Measurements from ENCODE around the gene CAMSAP1. TPM values are rescaled to one million over a fixed set of nuclear protein-coding genes. Genes with fewer than 3 reads are reported as not detected.
A peak's percentile ranks its signal among the peaks of the same experiment; 100 is the strongest.

The CAMSAP1 gene
- total RNA-seq, 1 donor from 2014 or later = 35.5 TPM

DNA sequence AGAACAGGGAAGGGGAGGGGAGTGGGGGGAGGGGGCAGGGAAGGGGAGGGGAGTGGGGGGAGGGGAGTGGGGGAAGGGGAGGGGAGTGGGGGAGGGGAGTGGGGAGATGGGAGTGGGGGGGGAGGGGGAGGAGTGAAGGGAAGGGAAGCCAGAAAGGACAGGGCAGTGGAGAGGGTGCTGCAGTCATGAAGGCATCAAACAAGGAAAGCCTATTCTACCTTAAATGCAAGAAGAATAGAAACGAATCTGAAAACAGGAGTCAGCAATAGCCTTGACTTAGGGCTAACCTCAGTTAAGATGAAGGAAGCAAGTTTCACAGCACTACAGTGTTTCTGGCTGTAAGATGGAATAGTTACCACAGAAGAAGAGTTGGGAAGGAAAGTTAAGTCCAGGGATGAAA lies 59.5 kb downstream of the CAMSAP1 start:
- TF ChIP-seq, protein P1, sequence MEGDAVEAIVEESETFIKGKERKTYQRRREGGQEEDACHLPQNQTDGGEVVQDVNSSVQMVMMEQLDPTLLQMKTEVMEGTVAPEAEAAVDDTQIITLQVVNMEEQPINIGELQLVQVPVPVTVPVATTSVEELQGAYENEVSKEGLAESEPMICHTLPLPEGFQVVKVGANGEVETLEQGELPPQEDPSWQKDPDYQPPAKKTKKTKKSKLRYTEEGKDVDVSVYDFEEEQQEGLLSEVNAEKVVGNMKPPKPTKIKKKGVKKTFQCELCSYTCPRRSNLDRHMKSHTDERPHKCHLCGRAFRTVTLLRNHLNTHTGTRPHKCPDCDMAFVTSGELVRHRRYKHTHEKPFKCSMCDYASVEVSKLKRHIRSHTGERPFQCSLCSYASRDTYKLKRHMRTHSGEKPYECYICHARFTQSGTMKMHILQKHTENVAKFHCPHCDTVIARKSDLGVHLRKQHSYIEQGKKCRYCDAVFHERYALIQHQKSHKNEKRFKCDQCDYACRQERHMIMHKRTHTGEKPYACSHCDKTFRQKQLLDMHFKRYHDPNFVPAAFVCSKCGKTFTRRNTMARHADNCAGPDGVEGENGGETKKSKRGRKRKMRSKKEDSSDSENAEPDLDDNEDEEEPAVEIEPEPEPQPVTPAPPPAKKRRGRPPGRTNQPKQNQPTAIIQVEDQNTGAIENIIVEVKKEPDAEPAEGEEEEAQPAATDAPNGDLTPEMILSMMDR (IDR thresholded peaks at IDR 0.05) = no peak
- H3K27me3 Mint-ChIP-seq (ENCODE audit: low read depth) = no peaks in the 10 kb centered on the region
- peaks cover 26% of the 10 kb centered on the region for H3K9me3 Mint-ChIP-seq (ENCODE audit: low read depth)
- no peaks in the 10 kb centered on the region for H3K4me1 Mint-ChIP-seq (ENCODE audit: low read depth)
- H3K27ac Mint-ChIP-seq (ENCODE audit: unreplicated experiment) = no peak overlapping the region
- H3K4me3 Mint-ChIP-seq (ENCODE audit: unreplicated experiment) = no peak overlapping the region
- peaks cover 32% of the 10 kb centered on the region for H3K36me3 Mint-ChIP-seq (ENCODE audit: low read depth)
- no peak for DNase-seq (ENCODE audit: low spot score)

DNA sequence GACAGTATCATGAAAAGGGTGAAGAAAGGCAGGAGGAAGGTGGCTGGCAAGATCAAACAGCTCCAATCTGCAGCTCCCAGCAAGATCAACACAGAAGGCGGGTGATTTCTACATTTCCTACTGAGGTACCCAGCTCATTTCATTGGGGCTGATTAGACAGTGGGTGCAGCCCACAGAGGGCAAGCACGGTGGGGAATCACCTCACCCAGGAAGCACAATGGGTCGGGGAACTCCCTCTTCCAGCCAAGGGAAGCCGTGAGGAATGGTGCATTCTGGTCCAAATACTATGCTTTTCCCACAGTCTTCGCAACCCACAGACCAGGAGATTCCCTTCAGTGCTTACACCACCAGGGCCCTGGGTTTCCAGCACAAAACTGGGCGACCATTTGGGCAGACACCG lies 66.8 kb downstream of the CAMSAP1 start:
- no peaks in the 10 kb centered on the region for H3K27me3 Mint-ChIP-seq (ENCODE audit: low read depth)
- H3K4me3 Mint-ChIP-seq (ENCODE audit: unreplicated experiment) = no peak overlapping the region
- no peaks in the 10 kb centered on the region for H3K4me1 Mint-ChIP-seq (ENCODE audit: low read depth)
- no peak overlapping the region for H3K27ac Mint-ChIP-seq (ENCODE audit: unreplicated experiment)
- DNase-seq (ENCODE audit: low spot score) = no peak
- H3K36me3 Mint-ChIP-seq (ENCODE audit: low read depth) = peaks cover 23% of the 10 kb centered on the region
- peaks cover 18% of the 10 kb centered on the region for H3K9me3 Mint-ChIP-seq (ENCODE audit: low read depth)
- TF ChIP-seq, protein P1 (IDR thresholded peaks at IDR 0.05) = no peak

DNA sequence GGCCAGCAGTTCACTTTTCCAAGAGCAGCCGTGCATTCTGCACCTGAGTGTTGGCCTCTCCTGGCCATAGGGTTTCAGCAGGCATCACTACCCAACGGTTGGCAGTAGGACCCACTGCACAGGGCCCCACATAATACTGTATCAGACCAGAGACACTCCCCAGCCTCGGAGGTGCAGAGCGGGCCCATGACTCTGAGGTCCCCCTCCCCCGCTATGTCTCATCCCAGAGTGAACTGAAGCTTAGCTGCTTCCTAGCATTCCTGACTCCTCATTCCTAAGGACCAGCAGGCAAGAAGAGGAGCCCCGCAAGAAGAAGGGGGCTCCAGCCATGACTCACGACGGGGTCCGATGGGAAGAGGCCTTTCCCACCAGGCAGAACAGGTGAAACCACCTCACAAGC lies 67.2 kb downstream of the CAMSAP1 start:
- H3K27ac Mint-ChIP-seq (ENCODE audit: unreplicated experiment) = no peak overlapping the region
- no peak overlapping the region for H3K4me3 Mint-ChIP-seq (ENCODE audit: unreplicated experiment)
- DNase-seq (ENCODE audit: low spot score) = peak; percentile 32
- H3K36me3 Mint-ChIP-seq (ENCODE audit: low read depth) = peaks cover 19% of the 10 kb centered on the region
- H3K4me1 Mint-ChIP-seq (ENCODE audit: low read depth) = no peaks in the 10 kb centered on the region
- peaks cover 13% of the 10 kb centered on the region for H3K9me3 Mint-ChIP-seq (ENCODE audit: low read depth)
- TF ChIP-seq, protein P1 (IDR thresholded peaks at IDR 0.05) = no peak
- no peaks in the 10 kb centered on the region for H3K27me3 Mint-ChIP-seq (ENCODE audit: low read depth)

DNA sequence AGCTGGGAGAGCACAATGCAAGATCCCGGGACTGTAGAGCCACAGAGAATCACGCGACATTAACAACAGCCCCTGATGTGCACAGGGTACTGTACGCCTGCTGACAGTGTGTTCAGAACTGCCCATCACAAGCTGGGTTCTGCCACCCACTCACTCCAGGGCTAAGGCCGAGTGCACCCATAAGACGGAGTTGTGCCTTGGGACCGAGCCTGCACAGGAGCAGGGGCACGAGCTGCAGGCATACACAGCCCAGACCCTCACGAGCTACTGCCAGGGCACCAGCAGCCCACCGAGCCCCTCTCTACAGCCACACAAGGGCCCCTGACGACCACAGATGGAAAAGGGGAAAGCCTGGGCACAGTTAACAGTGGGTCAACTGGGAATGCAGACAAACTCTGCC lies 67.8 kb downstream of the CAMSAP1 start:
- H3K4me1 Mint-ChIP-seq (ENCODE audit: low read depth) = no peaks in the 10 kb centered on the region
- H3K27me3 Mint-ChIP-seq (ENCODE audit: low read depth) = no peaks in the 10 kb centered on the region
- H3K27ac Mint-ChIP-seq (ENCODE audit: unreplicated experiment) = no peak overlapping the region
- H3K9me3 Mint-ChIP-seq (ENCODE audit: low read depth) = peaks cover 7% of the 10 kb centered on the region
- TF ChIP-seq, protein P1 (IDR thresholded peaks at IDR 0.05) = no peak
- no peak overlapping the region for H3K4me3 Mint-ChIP-seq (ENCODE audit: unreplicated experiment)
- DNase-seq (ENCODE audit: low spot score) = peak; percentile 63
- H3K36me3 Mint-ChIP-seq (ENCODE audit: low read depth) = peaks cover 13% of the 10 kb centered on the region

DNA sequence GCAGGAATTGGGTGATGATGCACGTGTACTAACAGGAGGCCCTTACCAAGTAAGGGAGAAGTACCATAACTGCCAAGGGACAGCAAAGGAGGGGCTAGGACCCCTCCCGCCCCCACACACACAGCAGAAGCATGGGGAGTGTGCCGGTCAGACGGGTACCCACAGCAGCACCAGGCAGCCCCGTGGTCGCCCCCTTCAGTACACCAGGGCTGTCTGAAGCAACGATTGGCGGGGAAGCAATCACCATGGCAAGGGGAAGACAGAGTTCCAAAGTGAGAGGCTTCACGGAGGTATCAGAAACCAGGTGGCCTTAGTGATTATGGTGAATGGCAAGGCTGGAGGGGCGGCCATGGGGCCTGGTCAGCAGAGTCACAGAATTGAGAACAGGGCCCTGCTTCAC lies 72.2 kb downstream of the CAMSAP1 start:
- H3K9me3 Mint-ChIP-seq (ENCODE audit: low read depth) = no peaks in the 10 kb centered on the region
- TF ChIP-seq, protein P1 (IDR thresholded peaks at IDR 0.05) = no peak
- H3K4me3 Mint-ChIP-seq (ENCODE audit: unreplicated experiment) = no peak overlapping the region
- H3K27me3 Mint-ChIP-seq (ENCODE audit: low read depth) = no peaks in the 10 kb centered on the region
- H3K27ac Mint-ChIP-seq (ENCODE audit: unreplicated experiment) = no peak overlapping the region
- H3K36me3 Mint-ChIP-seq (ENCODE audit: low read depth) = peaks cover under 1% of the 10 kb centered on the region
- peak; percentile 44 for DNase-seq (ENCODE audit: low spot score)
- H3K4me1 Mint-ChIP-seq (ENCODE audit: low read depth) = peaks cover 10% of the 10 kb centered on the region
